Measurements from ENCODE around the gene DDX31.
"Not testable (repeated sequence)": the region's sequence is repeated elsewhere in the genome, so short reads cannot be mapped to it uniquely, and the experiment has no call there.

Gene DDX31

GRCh38 chr9:132579427-132579798, 90.4 kb downstream of the DDX31 start:
- DNase-seq (ENCODE audit: low read depth), result no peak

- DNase-seq (ENCODE audit: low read depth), result no peak
These were observed 91.3 kb downstream of the DDX31 start for GRCh38 chr9:132578367-132578932.

GRCh38 chr9:132577119-132577518, 92.7 kb downstream of the DDX31 start:
- DNase-seq (ENCODE audit: low read depth), result no peak

- no peak for DNase-seq (ENCODE audit: low read depth)
These were observed 94.0 kb downstream of the DDX31 start for GRCh38 chr9:132575811-132576210.

- DNase-seq (ENCODE audit: low read depth), result no peak
These were observed 94.7 kb downstream of the DDX31 start for GRCh38 chr9:132575005-132575609.

GRCh38 chr9:132572921-132573320, 96.9 kb downstream of the DDX31 start:
- DNase-seq (ENCODE audit: low read depth), result no peak

GRCh38 chr9:132571806-132572600, 97.8 kb downstream of the DDX31 start:
- DNase-seq (ENCODE audit: low read depth), result no peak

GRCh38 chr9:132568787-132569186, 101.0 kb downstream of the DDX31 start:
- not testable (repeated sequence) for DNase-seq (ENCODE audit: low read depth)

GRCh38 chr9:132564526-132564925, 105.3 kb downstream of the DDX31 start:
- DNase-seq (ENCODE audit: low read depth), result no peak

- no peak for DNase-seq (ENCODE audit: low read depth)
These were observed 107.5 kb downstream of the DDX31 start for GRCh38 chr9:132562306-132562573.

GRCh38 chr9:132560616-132561202, 109.1 kb downstream of the DDX31 start:
- DNase-seq (ENCODE audit: low read depth), result no peak

GRCh38 chr9:132559711-132560110, 110.1 kb downstream of the DDX31 start:
- no peak for DNase-seq (ENCODE audit: low read depth)

GRCh38 chr9:132557159-132557558, 112.6 kb downstream of the DDX31 start:
- no peak for DNase-seq (ENCODE audit: low read depth)

- no peak for DNase-seq (ENCODE audit: low read depth)
These were observed 113.1 kb downstream of the DDX31 start for GRCh38 chr9:132556714-132557113.

- DNase-seq (ENCODE audit: low read depth), result no peak
These were observed 113.5 kb downstream of the DDX31 start for GRCh38 chr9:132556235-132556634.

GRCh38 chr9:132555528-132555927, 114.3 kb downstream of the DDX31 start:
- DNase-seq (ENCODE audit: low read depth), result no peak

GRCh38 chr9:132554755-132555154, 115.0 kb downstream of the DDX31 start:
- DNase-seq (ENCODE audit: low read depth), result no peak

GRCh38 chr9:132552041-132552440, 117.7 kb downstream of the DDX31 start:
- DNase-seq (ENCODE audit: low read depth), result no peak

GRCh38 chr9:132551556-132551955, 118.2 kb downstream of the DDX31 start:
- no peak for DNase-seq (ENCODE audit: low read depth)

- no peak for DNase-seq (ENCODE audit: low read depth)
These were observed 120.8 kb downstream of the DDX31 start for GRCh38 chr9:132548751-132549640.

GRCh38 chr9:132547976-132548730, 121.6 kb downstream of the DDX31 start:
- no peak for DNase-seq (ENCODE audit: low read depth)

GRCh38 chr9:132547436-132547835, 122.3 kb downstream of the DDX31 start:
- no peak for DNase-seq (ENCODE audit: low read depth)

Data from activated T-helper 9 cell treated with anti-CD3 and anti-CD28 coated beads, Interleukin-2, amount 50 U/mL, for 16 hours (primary cell).